Measurements from ENCODE around the gene DES. TPM values are rescaled to one million over a fixed set of nuclear protein-coding genes. Genes with fewer than 3 reads are reported as not detected.

The DES gene
- total RNA-seq, 1 donor from 2014 or later = not detected

DNA sequence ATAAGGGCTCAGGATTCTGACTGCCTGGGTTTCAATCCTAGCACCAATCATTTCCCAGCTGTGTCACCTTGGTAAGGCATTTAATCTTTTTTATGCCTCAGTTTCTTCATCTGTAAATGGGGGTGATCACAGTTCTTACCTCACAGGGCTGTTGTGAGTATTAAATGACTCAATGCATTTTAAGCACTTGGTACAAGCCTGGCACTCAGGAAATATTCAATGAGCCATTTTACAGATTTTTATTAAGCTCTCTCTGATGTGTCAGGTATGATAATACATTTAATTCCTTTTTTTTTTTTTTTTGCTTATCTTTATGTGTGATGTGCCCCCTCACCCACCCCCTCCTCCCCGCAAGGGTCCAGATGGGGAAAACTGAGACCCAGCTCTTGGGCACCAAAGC lies 28.5 kb downstream of the DES start:
- H3K27ac Mint-ChIP-seq (ENCODE audit: unreplicated experiment) = peak overlapping the region; percentile 31
- TF ChIP-seq CTCF (IDR thresholded peaks at IDR 0.05) = no peak
- peaks cover 25% of the 10 kb centered on the region for H3K4me1 Mint-ChIP-seq (ENCODE audit: unreplicated experiment)

GRCh38 chr2:219447242-219448098 lies 29.3 kb downstream of the DES start:
- Mint-ChIP-seq H3K4me3 (ENCODE audit: unreplicated experiment) (no peak overlapping the region), H3K4me1 (ENCODE audit: unreplicated experiment) (peaks cover 31% of the 10 kb centered on the region), H3K27ac (ENCODE audit: unreplicated experiment) (no peak overlapping the region), H3K9me3 (ENCODE audit: unreplicated experiment) (no peaks in the 10 kb centered on the region), H3K36me3 (ENCODE audit: unreplicated experiment) (peaks cover 3% of the 10 kb centered on the region), H3K27me3 (ENCODE audit: unreplicated experiment) (no peaks in the 10 kb centered on the region)
- no peak for DNase-seq (ENCODE audit: extremely low spot score, unreplicated experiment)
- TF ChIP-seq CTCF (IDR thresholded peaks at IDR 0.05) = no peak

More for the DNA sequence above, 28.5 kb downstream of the DES start:
- H3K27me3 Mint-ChIP-seq (ENCODE audit: unreplicated experiment) = no peaks in the 10 kb centered on the region
- peaks cover 3% of the 10 kb centered on the region for H3K36me3 Mint-ChIP-seq (ENCODE audit: unreplicated experiment)
- H3K4me3 Mint-ChIP-seq (ENCODE audit: unreplicated experiment) = no peak overlapping the region
- no peak for DNase-seq (ENCODE audit: extremely low spot score, unreplicated experiment)
- H3K9me3 Mint-ChIP-seq (ENCODE audit: unreplicated experiment) = no peaks in the 10 kb centered on the region

- Mint-ChIP-seq H3K9me3 (ENCODE audit: unreplicated experiment) (no peaks in the 10 kb centered on the region), H3K27ac (ENCODE audit: unreplicated experiment) (no peak overlapping the region), H3K4me3 (ENCODE audit: unreplicated experiment) (no peak overlapping the region), H3K4me1 (ENCODE audit: unreplicated experiment) (peaks cover 32% of the 10 kb centered on the region), H3K36me3 (ENCODE audit: unreplicated experiment) (peaks cover 3% of the 10 kb centered on the region), H3K27me3 (ENCODE audit: unreplicated experiment) (no peaks in the 10 kb centered on the region)
- no peak for TF ChIP-seq CTCF (IDR thresholded peaks at IDR 0.05)
- DNase-seq (ENCODE audit: extremely low spot score, unreplicated experiment) = no peak
These were observed 30.1 kb downstream of the DES start for GRCh38 chr2:219448099-219448775.

DNA sequence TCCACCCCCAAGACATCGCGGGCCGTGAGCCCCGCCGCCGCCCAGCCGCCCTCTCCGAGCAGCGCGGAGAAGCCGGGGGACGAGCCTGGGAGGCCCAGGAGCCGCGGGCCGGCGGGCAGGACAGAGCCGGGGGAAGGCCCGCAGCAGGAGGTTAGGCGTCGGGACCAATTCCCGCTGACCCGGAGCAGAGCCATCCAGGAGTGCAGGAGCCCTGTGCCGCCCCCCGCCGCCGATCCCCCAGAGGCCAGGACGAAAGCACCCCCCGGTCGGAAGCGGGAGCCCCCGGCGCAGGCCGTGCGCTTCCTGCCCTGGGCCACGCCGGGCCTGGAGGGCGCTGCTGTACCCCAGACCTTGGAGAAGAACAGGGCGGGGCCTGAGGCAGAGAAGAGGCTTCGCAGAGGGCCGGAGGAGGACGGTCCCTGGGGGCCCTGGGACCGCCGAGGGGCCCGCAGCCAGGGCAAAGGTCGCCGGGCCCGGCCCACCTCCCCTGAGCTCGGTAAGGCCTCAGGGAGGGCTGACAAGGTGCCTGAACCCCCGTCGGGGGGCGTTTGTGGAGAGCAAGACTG lies 30.7 kb downstream of the DES start:
- Mint-ChIP-seq H3K9me3 (ENCODE audit: unreplicated experiment) (no peaks in the 10 kb centered on the region), H3K4me3 (ENCODE audit: unreplicated experiment) (no peak overlapping the region), H3K4me1 (ENCODE audit: unreplicated experiment) (peaks cover 36% of the 10 kb centered on the region), H3K27me3 (ENCODE audit: unreplicated experiment) (no peaks in the 10 kb centered on the region), H3K36me3 (ENCODE audit: unreplicated experiment) (peaks cover 3% of the 10 kb centered on the region), H3K27ac (ENCODE audit: unreplicated experiment) (no peak overlapping the region)
- no peak for DNase-seq (ENCODE audit: extremely low spot score, unreplicated experiment)
- no peak for TF ChIP-seq CTCF (IDR thresholded peaks at IDR 0.05)

DNA sequence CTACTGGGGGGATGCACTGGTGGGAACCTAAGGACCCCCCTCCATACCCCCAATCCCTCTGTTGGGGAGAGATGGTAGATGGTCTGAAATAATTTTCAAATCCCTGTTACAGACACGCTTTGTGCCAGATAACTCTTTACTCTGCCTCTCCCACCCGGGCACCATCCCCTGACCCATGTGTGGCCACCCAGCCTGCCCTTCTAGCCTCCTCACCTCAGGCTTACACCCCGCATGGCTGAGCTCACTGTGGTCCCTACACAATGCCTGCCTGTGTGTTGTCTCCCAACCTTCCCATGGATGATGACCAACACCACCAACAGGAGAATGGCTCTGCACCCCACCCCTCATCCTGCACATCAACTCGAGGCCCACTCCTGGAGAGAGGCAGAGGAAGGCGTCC lies 31.4 kb downstream of the DES start:
- H3K36me3 Mint-ChIP-seq (ENCODE audit: unreplicated experiment) = peaks cover 3% of the 10 kb centered on the region
- TF ChIP-seq CTCF (IDR thresholded peaks at IDR 0.05) = no peak
- H3K27me3 Mint-ChIP-seq (ENCODE audit: unreplicated experiment) = no peaks in the 10 kb centered on the region
- no peak for DNase-seq (ENCODE audit: extremely low spot score, unreplicated experiment)
- peaks cover 41% of the 10 kb centered on the region for H3K4me1 Mint-ChIP-seq (ENCODE audit: unreplicated experiment)
- no peak overlapping the region for H3K27ac Mint-ChIP-seq (ENCODE audit: unreplicated experiment)
- H3K4me3 Mint-ChIP-seq (ENCODE audit: unreplicated experiment) = no peak overlapping the region
- no peaks in the 10 kb centered on the region for H3K9me3 Mint-ChIP-seq (ENCODE audit: unreplicated experiment)

Data from osteocyte (in vitro differentiated cells).